ENCODE results near the gene RLN3.
A peak's percentile ranks its signal among the peaks of the same experiment; 100 is the strongest.
"Not testable (repeated sequence)": the region's sequence is repeated elsewhere in the genome, so short reads cannot be mapped to it uniquely, and the experiment has no call there.

The RLN3 gene

GRCh38 chr19:14015524-14016035 is 12.4 kb upstream of the RLN3 start:
- DNase-seq: no peak
- in situ Hi-C loops (cut with MboI; ENCODE audit: low pct_unique_long_range_greater_than_20kb, low sequenced_read_pairs): no loop called here

GRCh38 chr19:14019100-14019499 is 8.8 kb upstream of the RLN3 start:
- DNase-seq: no peak
- in situ Hi-C loops (cut with MboI; ENCODE audit: low pct_unique_long_range_greater_than_20kb, low sequenced_read_pairs): no loop called here

- DNase-seq; in situ Hi-C loops (cut with MboI; ENCODE audit: low pct_unique_long_range_greater_than_20kb, low sequenced_read_pairs): not testable (repeated sequence)
Observed at GRCh38 chr19:14019739-14020138, 8.2 kb upstream of the RLN3 start.

- in situ Hi-C loops (cut with MboI; ENCODE audit: low pct_unique_long_range_greater_than_20kb, low sequenced_read_pairs): no loop called here
- peak; percentile 70 for DNase-seq
Observed at GRCh38 chr19:14021474-14021873, 6.5 kb upstream of the RLN3 start.

- in situ Hi-C loops (cut with MboI; ENCODE audit: low pct_unique_long_range_greater_than_20kb, low sequenced_read_pairs): no loop called here
Observed at GRCh38 chr19:14022469-14022868, 5.5 kb upstream of the RLN3 start.

GRCh38 chr19:14023404-14024235 is 4.3 kb upstream of the RLN3 start:
- peak; percentile 81 for DNase-seq

More at GRCh38 chr19:14022469-14022868, 5.5 kb upstream of the RLN3 start:
- no peak for DNase-seq

GRCh38 chr19:14026652-14027192 is 1.2 kb upstream of the RLN3 start:
- DNase-seq; in situ Hi-C loops (cut with MboI; ENCODE audit: low pct_unique_long_range_greater_than_20kb, low sequenced_read_pairs): not testable (repeated sequence)

More at GRCh38 chr19:14023404-14024235, 4.3 kb upstream of the RLN3 start:
- in situ Hi-C loops (cut with MboI; ENCODE audit: low pct_unique_long_range_greater_than_20kb, low sequenced_read_pairs): no loop called here

- DNase-seq: no peak
- in situ Hi-C loops (cut with MboI; ENCODE audit: low pct_unique_long_range_greater_than_20kb, low sequenced_read_pairs): no loop called here
Observed at GRCh38 chr19:14028901-14029300, 953 bp downstream of the RLN3 start.

- in situ Hi-C loops (cut with MboI; ENCODE audit: low pct_unique_long_range_greater_than_20kb, low sequenced_read_pairs): no loop called here
Observed at GRCh38 chr19:14030997-14031718, 3.2 kb downstream of the RLN3 start.

GRCh38 chr19:14031719-14032480 is 4.0 kb downstream of the RLN3 start, which contains the start of gene IL27RA:
Gene IL27RA (plus strand): TSS chr19:14031762. CDS start chr19:14031873, 111 bp downstream.
- peak; percentile 91 for DNase-seq
- in situ Hi-C loops (cut with MboI; ENCODE audit: low pct_unique_long_range_greater_than_20kb, low sequenced_read_pairs): no loop called here

More at GRCh38 chr19:14030997-14031718, 3.2 kb downstream of the RLN3 start:
- no peak for DNase-seq

GRCh38 chr19:14033946-14034345 is 6.0 kb downstream of the RLN3 start:
- in situ Hi-C loops (cut with MboI; ENCODE audit: low pct_unique_long_range_greater_than_20kb, low sequenced_read_pairs): no loop called here
- no peak for DNase-seq

GRCh38 chr19:14035159-14035558 is 7.2 kb downstream of the RLN3 start:
- DNase-seq; in situ Hi-C loops (cut with MboI; ENCODE audit: low pct_unique_long_range_greater_than_20kb, low sequenced_read_pairs): not testable (repeated sequence)

- DNase-seq: no peak
- in situ Hi-C loops (cut with MboI; ENCODE audit: low pct_unique_long_range_greater_than_20kb, low sequenced_read_pairs): no loop called here
Observed at GRCh38 chr19:14035706-14036105, 7.8 kb downstream of the RLN3 start.

- in situ Hi-C loops (cut with MboI; ENCODE audit: low pct_unique_long_range_greater_than_20kb, low sequenced_read_pairs): no loop called here
- DNase-seq: no peak
Observed at GRCh38 chr19:14039181-14039580, 11.2 kb downstream of the RLN3 start.

- DNase-seq: peak; percentile 58
- in situ Hi-C loops (cut with MboI; ENCODE audit: low pct_unique_long_range_greater_than_20kb, low sequenced_read_pairs): not testable (repeated sequence)
Observed at GRCh38 chr19:14042659-14043608, 15.0 kb downstream of the RLN3 start.

GRCh38 chr19:14047866-14048265 is 19.9 kb downstream of the RLN3 start:
- DNase-seq; in situ Hi-C loops (cut with MboI; ENCODE audit: low pct_unique_long_range_greater_than_20kb, low sequenced_read_pairs): not testable (repeated sequence)

- DNase-seq: peak; percentile 83
- in situ Hi-C loops (cut with MboI; ENCODE audit: low pct_unique_long_range_greater_than_20kb, low sequenced_read_pairs): no loop called here
Observed at GRCh38 chr19:14048443-14049153, 20.6 kb downstream of the RLN3 start.

All from KBM-7 (cell line).